HG02610 (cell line): ENCODE results near the gene MFSD2B.
"Not testable (repeated sequence)": the region's sequence is repeated elsewhere in the genome, so short reads cannot be mapped to it uniquely, and the experiment has no call there.

ENCODE experiments used
- ATAC-seq: cut with Tn5 transposase; IDR thresholded peaks from one replicate; pipeline ENCODE4 v1.9.1; 2021; ENCODE audit warnings: mild to moderate bottlenecking, moderate library complexity; ENCODE audit not compliant: unreplicated experiment

Gene MFSD2B, protein sequence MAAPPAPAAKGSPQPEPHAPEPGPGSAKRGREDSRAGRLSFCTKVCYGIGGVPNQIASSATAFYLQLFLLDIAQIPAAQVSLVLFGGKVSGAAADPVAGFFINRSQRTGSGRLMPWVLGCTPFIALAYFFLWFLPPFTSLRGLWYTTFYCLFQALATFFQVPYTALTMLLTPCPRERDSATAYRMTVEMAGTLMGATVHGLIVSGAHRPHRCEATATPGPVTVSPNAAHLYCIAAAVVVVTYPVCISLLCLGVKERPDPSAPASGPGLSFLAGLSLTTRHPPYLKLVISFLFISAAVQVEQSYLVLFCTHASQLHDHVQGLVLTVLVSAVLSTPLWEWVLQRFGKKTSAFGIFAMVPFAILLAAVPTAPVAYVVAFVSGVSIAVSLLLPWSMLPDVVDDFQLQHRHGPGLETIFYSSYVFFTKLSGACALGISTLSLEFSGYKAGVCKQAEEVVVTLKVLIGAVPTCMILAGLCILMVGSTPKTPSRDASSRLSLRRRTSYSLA

DNA sequence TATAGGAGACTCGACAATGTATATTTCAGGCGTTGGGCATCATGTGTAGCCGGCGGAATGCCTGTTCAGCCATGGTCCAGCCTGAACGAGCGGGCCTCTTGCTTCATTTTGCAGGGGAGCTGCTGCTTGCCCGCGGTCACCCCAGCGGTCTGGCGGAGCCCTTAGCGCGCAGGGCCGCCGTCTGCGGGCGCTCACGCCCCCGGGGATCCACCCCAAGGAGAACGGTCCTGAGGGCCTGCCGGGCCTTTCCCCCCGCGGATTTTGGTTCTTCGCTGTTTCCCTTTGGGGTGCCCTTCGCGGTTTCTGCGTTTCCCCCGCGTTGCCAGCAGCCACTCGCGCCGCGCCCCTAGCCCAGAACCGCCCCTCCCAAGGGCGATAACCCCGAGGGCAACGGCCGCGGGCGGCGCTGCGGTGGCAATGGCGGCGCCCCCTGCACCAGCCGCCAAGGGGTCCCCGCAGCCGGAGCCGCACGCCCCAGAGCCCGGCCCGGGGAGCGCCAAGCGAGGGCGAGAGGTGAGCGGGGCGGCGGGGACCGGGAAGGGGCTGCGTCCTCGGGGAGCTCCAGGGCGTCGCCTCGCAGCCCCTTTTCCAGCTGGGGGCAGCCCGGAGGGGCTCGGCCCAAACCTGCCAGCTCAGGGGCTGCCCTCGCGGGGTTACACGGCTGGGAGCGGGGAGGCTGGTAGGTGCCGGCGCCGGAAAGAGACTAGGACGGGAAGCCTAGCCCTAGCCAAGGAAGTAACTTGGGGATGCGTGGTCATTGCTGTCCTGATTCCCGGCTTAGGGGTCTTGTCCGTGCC is at the start of gene MFSD2B:
Gene MFSD2B (plus strand): TSS at position 406 of the 797 bp plus-strand sequence. CDS start 12 bp downstream, at position 418.
- no peak for ATAC-seq

DNA sequence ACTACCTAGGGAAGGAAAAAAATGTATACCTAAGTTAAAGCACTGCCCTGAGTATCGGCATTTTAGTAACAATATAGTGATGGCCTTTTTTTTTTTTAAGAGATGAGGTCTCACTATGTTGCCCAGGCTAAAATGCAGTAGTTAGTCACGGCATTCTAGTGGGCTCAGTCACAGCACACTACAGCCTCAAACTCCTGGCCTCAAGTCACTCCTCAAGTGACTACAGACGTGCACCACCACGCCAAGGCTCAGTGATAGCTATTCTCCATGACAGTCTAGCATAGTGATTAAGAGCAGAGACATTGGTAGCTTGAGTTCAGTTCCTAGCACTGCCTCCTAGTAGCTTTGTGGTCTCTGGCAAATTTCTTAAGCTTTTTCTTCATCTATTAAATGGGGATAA is 42.0 kb upstream of the MFSD2B start:
- ATAC-seq, result no peak

- ATAC-seq, result no peak
Measured at GRCh38 chr2:23976883-23977282, 33.0 kb upstream of the MFSD2B start.

GRCh38 chr2:23988371-23988770 is 21.5 kb upstream of the MFSD2B start:
- ATAC-seq, result no peak

- ATAC-seq, result no peak
Measured at GRCh38 chr2:23992931-23993330, 17.0 kb upstream of the MFSD2B start.

DNA sequence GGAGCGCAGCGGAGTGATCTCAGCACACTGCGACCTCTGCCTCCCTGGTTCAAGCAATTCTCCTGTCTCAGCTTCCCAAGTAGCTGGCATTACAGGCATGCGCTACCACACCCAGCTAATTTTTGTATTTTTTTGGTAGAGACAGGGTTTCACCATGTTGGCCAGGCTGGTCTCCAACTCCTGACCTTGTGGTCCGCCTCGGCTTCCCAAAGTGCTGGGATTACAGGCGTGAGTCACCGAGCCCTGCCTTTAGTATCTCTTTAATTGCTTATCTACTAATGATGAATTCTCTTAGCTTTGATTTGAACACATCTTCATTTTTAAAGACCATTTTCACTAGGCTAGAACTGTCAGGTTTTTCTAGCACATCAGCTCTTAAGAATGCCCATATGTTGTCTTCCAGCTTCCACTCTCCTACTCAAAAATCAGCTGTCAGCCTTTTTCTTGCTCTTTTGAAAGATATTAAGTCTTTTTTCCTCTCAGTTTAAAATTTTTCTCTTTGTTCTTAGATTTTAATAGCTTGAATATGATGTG is 16.1 kb upstream of the MFSD2B start:
- ATAC-seq, result no peak

DNA sequence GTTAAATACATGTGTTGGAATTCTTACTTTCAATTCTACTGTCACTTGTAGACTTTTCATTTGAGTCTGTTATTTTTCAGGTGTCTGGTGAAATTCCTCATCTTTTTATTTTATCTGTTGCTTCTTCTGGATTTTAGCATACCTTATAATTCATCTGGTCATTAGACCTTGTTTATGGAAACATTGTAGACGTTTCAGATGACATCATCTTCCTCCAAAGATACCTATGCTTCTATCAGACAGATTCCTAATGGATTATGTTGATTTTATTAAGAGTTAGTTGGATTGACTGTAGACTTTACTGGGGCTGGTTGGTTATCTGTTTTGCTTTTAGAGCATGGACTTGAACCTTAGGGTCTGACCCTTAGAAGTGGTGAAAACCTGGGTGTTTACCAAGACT is 15.3 kb upstream of the MFSD2B start:
- ATAC-seq, result no peak

GRCh38 chr2:24007693-24008092 is 2.2 kb upstream of the MFSD2B start:
- ATAC-seq, result no peak

DNA sequence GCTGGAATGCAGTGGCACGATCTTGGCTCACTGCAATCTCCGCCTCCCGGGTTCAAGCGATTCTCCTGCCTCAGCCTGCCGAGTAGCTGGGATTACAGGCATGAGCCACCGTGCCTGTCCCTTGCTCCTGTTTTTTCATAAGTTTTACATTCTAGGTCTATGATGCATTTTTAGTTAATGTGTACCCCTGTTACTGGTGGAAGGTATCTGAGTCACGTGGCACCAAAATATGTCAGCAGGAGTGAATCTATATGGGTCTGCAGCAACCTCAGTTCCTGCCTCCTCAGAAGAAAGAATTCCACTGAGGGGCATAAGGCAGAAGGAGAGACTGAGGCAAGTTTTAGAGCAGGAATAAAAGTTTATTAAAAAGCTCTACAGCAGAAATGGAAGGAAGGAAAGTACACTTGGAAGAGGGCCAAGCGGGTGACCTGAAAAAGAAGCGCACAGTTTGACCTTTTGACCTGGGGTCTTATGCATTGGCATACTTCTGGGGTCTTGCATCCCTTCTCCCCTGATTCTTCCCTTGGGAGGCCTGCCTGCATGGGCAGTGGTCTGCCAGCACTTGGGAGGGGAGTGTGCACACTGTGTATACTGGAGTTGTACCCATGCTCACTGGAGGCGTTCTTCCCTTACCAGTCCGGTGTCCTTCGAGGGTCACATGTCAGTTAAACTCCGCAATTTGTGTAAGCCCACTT is 1.1 kb upstream of the MFSD2B start:
- ATAC-seq, result no peak

GRCh38 chr2:24009367-24009679 is 562 bp upstream of the MFSD2B start:
- no peak for ATAC-seq

GRCh38 chr2:24010477-24011249 is 778 bp downstream of the MFSD2B start:
- ATAC-seq, result no peak

DNA sequence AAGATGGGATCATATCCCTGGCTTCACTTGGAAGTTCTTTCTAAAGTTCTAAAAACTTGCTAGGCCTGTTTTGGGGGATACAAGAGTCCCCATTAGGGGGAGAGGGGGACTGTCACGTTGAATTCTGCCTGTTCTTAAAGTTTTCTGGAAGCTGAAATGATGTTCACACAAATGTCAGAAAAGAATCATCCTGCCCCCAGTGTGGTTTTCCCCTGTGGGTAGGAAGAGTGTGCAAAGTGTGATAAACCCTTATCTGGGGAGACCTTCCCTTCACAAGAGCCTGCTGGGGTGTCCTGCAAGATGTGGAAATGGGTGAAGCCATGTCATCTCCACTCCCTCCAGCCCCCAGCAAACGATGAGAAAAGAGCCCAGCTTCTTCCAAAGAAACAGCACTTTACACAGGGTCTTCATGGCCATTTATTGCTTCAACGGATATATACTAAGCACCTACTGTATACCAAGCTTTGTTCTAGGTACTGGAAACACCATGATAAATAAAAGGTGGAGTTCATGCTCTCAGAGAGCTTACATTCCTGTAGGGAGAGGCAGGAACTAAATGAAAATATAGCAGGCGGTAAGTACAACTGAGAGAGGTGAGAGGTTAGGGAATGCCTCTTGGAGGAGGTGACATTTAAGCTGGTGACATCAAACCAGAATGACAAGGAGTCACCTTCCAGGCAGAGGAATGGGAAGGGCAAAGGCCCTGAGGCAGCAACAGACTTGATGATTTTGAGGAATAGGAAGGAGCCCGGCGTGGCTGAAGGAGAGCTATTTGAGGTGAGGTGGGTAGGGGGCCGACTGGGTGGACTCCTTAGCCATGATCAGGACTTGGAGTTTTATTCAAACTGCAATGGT is 1.6 kb downstream of the MFSD2B start:
- no peak for ATAC-seq

DNA sequence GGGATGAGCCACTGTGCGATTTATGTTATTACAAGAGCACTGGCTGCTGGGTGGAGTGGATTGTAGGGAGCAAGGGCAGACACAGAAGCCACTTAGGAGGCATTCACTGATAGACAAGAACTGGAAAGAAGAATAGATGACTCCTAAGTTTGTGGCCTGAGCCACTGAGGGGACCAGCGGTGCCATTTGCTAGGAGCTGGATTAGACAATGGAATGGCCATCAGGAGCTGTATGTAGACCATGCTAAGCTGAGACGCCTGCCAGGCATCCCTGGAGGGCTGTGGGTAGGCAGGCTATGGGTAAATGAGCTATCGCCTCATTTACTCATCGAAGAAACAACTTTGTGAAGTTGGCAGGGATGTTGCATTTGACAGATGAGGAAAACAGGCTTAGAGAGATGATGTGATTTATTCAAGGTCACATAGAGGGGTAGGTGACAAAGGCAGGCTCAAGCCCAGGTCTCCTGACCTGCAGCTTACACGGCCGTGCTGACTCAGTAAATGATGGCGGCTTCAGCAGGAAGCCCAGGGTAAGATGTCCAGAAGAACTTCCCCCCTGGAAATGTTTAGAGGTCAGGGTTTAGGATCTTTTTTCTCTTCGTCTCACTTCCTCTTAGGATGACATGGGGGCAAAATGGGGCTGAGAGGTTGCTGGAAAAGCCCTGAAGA is 2.8 kb downstream of the MFSD2B start:
- ATAC-seq, result no peak

- not testable (repeated sequence) for ATAC-seq
Measured at GRCh38 chr2:24014902-24015301, 5.0 kb downstream of the MFSD2B start.

DNA sequence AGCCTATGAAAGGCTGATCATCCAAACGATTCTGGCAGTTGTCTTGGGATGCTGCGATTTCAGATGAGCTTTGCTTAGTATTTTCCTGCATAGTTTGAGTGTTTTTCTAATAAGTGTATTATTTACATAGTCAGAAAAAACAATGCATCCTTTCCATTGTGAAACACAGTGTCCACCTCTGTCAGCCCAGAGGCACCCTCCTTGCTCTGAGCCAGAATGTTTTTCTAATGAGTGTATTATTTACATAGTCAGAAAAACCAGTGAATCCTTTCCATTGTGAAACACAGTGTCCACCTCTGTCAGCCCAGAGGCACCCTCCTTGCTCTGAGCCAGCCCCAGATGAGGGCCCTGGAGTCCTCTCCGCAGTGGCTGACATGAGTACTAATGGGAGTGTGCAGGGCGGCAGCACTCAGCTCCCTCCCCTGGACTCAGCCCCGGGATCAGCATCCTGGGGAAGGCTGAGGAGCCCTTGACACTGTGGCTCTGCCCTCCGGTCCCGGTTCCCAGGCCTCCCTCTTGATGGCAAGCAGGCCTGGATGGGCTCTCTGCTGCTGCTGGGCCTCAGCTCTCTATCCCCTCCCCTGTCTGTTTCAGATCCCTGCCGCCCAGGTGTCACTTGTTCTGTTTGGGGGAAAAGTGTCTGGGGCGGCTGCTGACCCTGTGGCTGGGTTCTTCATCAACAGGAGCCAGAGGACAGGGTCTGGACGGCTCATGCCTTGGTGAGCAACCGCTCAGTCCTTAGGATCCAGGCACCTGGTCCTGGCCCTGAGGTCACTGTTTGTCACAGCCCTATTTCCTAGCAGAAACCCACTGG is 5.9 kb downstream of the MFSD2B start:
- ATAC-seq, result no peak

- ATAC-seq, result no peak
Measured at GRCh38 chr2:24016376-24016761, 6.5 kb downstream of the MFSD2B start.

GRCh38 chr2:24016853-24017703 is 7.2 kb downstream of the MFSD2B start:
- no peak for ATAC-seq
